Stimulated activated CD8-positive, alpha-beta memory T cell treated with anti-CD3 and anti-CD28 coated beads, Interleukin-12 subunit alpha, Interleukin-12 subunit beta, amount 100 ng/mL, for 4 hours (primary cell): ENCODE data around the gene NID1.
A peak's percentile ranks its signal among the peaks of the same experiment; 100 is the strongest.
"Not testable (repeated sequence)": the region's sequence is repeated elsewhere in the genome, so short reads cannot be mapped to it uniquely, and the experiment has no call there.

ENCODE experiments used
- DNase-seq: peaks from one replicate; pipeline ENCODE4 v3.0.0-alpha.2; 2020; ENCODE audit warnings: low read depth

NID1 gene

GRCh38 chr1:235999259-235999925 lies 65.5 kb downstream of the NID1 start:
- DNase-seq: peak; percentile 42

GRCh38 chr1:235998812-235999211 lies 66.1 kb downstream of the NID1 start:
- DNase-seq: peak; percentile 15

GRCh38 chr1:235997931-235998330 lies 67.0 kb downstream of the NID1 start:
- DNase-seq: no peak

GRCh38 chr1:235997049-235997448 lies 67.8 kb downstream of the NID1 start:
- no peak for DNase-seq

GRCh38 chr1:235996048-235996785 lies 68.7 kb downstream of the NID1 start:
- DNase-seq: no peak

GRCh38 chr1:235995511-235995910 lies 69.4 kb downstream of the NID1 start:
- DNase-seq: no peak

- DNase-seq: no peak
Observed at GRCh38 chr1:235993652-235994051, 71.2 kb downstream of the NID1 start.

- no peak for DNase-seq
Observed at GRCh38 chr1:235992868-235993267, 72.0 kb downstream of the NID1 start.

- no peak for DNase-seq
Observed at GRCh38 chr1:235992346-235992745, 72.5 kb downstream of the NID1 start.

GRCh38 chr1:235990330-235990795 lies 74.5 kb downstream of the NID1 start:
- no peak for DNase-seq

GRCh38 chr1:235989105-235989504 lies 75.8 kb downstream of the NID1 start:
- DNase-seq: no peak

- no peak for DNase-seq
Observed at GRCh38 chr1:235986869-235987268, 78.0 kb downstream of the NID1 start.

- DNase-seq: no peak
Observed at GRCh38 chr1:235984041-235984825, 80.7 kb downstream of the NID1 start.

GRCh38 chr1:235980976-235981375 lies 83.9 kb downstream of the NID1 start:
- DNase-seq: no peak

- no peak for DNase-seq
Observed at GRCh38 chr1:235979716-235980333, 85.1 kb downstream of the NID1 start.

GRCh38 chr1:235979176-235979575 lies 85.7 kb downstream of the NID1 start:
- no peak for DNase-seq

GRCh38 chr1:235976490-235976889 lies 88.4 kb downstream of the NID1 start:
- no peak for DNase-seq

- DNase-seq: no peak
Observed at GRCh38 chr1:235974616-235975015, 90.3 kb downstream of the NID1 start.

- not testable (repeated sequence) for DNase-seq
Observed at GRCh38 chr1:235972691-235973090, 92.2 kb downstream of the NID1 start.

- no peak for DNase-seq
Observed at GRCh38 chr1:235972311-235972689, 92.6 kb downstream of the NID1 start.

- peak; percentile 78 for DNase-seq
Observed at GRCh38 chr1:235971571-235972310, 93.1 kb downstream of the NID1 start.

GRCh38 chr1:235971020-235971419 lies 93.9 kb downstream of the NID1 start:
- DNase-seq: no peak
